Nephron (organoid): Measurements from ENCODE around the gene EEF1AKMT2.

Experiments
- H3K27ac Mint-ChIP-seq, 3 experiments: 2 replicates each; pipeline ENCODE4 v1.8.0; 2020; ENCODE audit warnings: mixed read lengths in 3 of 3, mild to moderate bottlenecking in 2 of 3, moderate library complexity in 1 of 3
- H3K27me3 Mint-ChIP-seq: 2 replicates; pipeline ENCODE4 v1.8.0; 2021; ENCODE audit warnings: low read depth, mild to moderate bottlenecking, moderate library complexity, mixed read lengths
- H3K36me3 Mint-ChIP-seq: 2 replicates; pipeline ENCODE4 v1.8.0; 2020; ENCODE audit warnings: low read depth, mixed read lengths
- H3K4me1 Mint-ChIP-seq: 2 replicates; pipeline ENCODE4 v1.8.0; 2020; ENCODE audit warnings: mixed read lengths
- H3K4me3 Mint-ChIP-seq, 3 experiments: 2 replicates each; pipeline ENCODE4 v1.8.0; 2020; ENCODE audit warnings: mild to moderate bottlenecking in 3 of 3, mixed read lengths in 3 of 3, moderate library complexity in 2 of 3
- H3K9me3 Mint-ChIP-seq: 2 replicates; pipeline ENCODE4 v1.8.0; 2020; ENCODE audit warnings: mixed read lengths
- TF ChIP-seq, protein P1 (sequence below), 3 experiments: fragments of 200-600 bp; sonication (generic); IDR thresholded peaks; one replicate each; pipeline ENCODE4 v1.5.0; 2021; ENCODE audit warnings: antibody characterized with exemption in 3 of 3; ENCODE audit not compliant: unreplicated experiment in 3 of 3

The EEF1AKMT2 gene

DNA sequence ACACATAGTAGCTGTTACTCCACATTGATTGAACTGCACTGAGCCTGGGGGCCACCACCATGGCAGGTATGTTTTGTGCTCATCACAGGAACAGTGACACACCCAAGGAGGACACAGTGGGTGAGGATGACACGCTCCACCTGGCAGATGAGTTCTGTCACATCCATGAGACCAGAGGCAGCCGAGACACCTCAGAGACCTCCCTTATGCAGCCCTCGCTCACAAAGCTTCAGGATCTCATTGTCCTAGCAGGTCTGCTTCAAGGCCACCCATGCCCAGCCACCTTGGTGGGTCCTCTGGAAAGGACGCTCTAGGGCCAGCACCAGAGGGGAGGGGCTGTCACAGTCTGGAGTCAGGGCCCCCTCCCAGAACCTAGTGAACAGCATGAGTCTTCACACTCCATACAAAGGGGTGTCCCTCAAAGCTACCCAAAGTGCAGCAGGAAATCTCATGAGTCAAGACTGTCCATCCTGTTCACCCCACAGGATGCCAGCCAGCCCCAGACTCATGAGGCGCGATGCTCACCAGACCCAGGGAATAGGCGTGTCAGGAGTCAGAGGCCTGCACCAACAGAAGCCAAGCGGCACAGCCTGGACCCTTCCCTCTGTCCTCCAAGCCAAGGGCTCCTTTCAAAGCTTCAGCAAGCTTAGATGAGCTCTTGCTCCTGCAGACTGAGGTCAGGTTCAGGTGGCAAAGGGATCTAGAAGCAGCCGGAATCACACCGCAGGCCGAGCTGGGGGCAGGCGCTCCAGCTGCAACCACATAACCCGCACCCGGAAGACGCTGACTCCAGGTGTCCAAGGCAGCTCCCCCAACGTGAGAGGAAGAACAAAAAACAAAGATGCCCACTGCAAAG, 57.1 kb downstream of the EEF1AKMT2 start:
- TF ChIP-seq, protein P1, sequence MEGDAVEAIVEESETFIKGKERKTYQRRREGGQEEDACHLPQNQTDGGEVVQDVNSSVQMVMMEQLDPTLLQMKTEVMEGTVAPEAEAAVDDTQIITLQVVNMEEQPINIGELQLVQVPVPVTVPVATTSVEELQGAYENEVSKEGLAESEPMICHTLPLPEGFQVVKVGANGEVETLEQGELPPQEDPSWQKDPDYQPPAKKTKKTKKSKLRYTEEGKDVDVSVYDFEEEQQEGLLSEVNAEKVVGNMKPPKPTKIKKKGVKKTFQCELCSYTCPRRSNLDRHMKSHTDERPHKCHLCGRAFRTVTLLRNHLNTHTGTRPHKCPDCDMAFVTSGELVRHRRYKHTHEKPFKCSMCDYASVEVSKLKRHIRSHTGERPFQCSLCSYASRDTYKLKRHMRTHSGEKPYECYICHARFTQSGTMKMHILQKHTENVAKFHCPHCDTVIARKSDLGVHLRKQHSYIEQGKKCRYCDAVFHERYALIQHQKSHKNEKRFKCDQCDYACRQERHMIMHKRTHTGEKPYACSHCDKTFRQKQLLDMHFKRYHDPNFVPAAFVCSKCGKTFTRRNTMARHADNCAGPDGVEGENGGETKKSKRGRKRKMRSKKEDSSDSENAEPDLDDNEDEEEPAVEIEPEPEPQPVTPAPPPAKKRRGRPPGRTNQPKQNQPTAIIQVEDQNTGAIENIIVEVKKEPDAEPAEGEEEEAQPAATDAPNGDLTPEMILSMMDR (IDR thresholded peaks at IDR 0.05; ENCODE audit: unreplicated experiment in 3 of 3), result no peak
- H3K4me3 Mint-ChIP-seq, result peak overlapping the region in 1 of 3 experiments; percentile 49
- H3K27ac Mint-ChIP-seq, result peak overlapping the region; percentile 67 to 99 (median 83)
- H3K36me3 Mint-ChIP-seq, result peaks cover 18% of the 10 kb centered on the region
- H3K4me1 Mint-ChIP-seq, result peaks cover 75% of the 10 kb centered on the region
- H3K9me3 Mint-ChIP-seq, result no peaks in the 10 kb centered on the region
- H3K27me3 Mint-ChIP-seq, result peaks cover 2% of the 10 kb centered on the region

DNA sequence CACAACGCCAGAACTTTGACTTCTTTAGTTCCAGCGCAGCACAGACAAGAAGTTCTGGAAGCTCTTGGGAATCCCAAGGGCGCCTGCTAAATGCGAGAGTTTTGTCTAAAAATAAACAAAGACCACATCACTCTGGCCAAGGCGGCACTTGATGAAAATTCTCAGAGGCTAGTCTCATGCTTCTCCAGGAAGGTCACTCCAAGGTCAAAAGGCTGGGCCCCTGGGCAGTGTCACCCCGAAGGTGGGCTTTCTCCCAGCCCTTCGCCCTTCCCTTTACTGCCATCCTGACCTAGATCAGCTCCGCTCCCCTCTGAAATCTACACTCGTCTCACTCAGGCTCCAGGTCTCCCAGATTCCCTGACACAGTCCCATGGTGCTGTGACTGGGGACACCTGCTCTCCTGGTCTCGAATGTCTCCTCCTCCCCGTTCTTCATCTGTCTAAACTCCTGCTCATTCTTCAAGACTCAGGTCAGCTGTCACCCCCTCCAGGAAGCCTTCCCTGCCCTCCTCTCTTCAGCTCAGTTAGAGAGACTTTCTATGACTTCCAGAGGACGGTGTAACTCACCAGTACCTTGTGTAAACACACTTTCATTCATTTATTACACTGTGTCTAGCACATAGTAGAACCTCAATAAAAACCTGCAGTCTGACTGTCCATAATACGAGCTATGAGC, 58.0 kb downstream of the EEF1AKMT2 start:
- H3K27me3 Mint-ChIP-seq, result no peaks in the 10 kb centered on the region
- H3K9me3 Mint-ChIP-seq, result no peaks in the 10 kb centered on the region
- peaks cover 75% of the 10 kb centered on the region for H3K4me1 Mint-ChIP-seq
- H3K27ac Mint-ChIP-seq, result peak overlapping the region; percentile 73 to 99 (median 83)
- peak overlapping the region in 2 of 3 experiments; percentile 12 to 49 for H3K4me3 Mint-ChIP-seq
- TF ChIP-seq, protein P1 (IDR thresholded peaks at IDR 0.05; ENCODE audit: unreplicated experiment in 3 of 3), result no peak
- H3K36me3 Mint-ChIP-seq, result peaks cover 18% of the 10 kb centered on the region

DNA sequence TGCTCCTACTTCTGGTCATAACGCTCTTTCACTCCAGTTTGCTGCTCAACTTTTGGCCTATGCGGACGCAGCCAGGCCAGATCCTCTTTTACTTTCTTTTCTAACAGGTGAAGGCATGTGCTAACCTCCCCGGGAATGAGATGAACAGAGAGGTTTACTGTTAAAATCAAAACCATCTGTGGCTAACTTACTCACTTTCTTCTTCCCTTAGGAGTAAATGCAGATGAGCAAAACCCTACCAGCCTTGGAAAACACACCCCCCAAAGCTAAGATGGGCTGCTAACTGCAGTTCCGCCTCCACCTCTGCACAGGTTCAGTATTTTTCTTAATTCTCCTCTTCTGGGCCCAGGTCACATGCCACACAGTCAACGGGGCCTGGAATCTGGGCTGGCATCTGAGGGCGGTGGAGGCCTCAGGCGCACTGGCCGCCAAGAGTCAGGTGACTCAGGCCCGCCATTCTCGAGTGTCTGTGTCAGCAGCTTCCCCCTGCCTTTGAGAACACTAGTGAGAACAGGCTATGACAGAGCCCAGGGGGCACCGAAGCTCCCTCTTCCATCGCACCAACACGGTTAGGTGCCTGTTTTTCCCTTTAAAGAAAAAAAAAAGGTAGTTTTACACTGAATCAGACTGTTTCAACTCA, 58.6 kb downstream of the EEF1AKMT2 start:
- peaks cover 18% of the 10 kb centered on the region for H3K36me3 Mint-ChIP-seq
- H3K27me3 Mint-ChIP-seq, result no peaks in the 10 kb centered on the region
- peak overlapping the region; percentile 73 to 99 (median 83) for H3K27ac Mint-ChIP-seq
- no peaks in the 10 kb centered on the region for H3K9me3 Mint-ChIP-seq
- TF ChIP-seq, protein P1 (IDR thresholded peaks at IDR 0.05; ENCODE audit: unreplicated experiment in 3 of 3), result no peak
- H3K4me1 Mint-ChIP-seq, result peaks cover 75% of the 10 kb centered on the region
- peak overlapping the region in 1 of 3 experiments; percentile 12 for H3K4me3 Mint-ChIP-seq

DNA sequence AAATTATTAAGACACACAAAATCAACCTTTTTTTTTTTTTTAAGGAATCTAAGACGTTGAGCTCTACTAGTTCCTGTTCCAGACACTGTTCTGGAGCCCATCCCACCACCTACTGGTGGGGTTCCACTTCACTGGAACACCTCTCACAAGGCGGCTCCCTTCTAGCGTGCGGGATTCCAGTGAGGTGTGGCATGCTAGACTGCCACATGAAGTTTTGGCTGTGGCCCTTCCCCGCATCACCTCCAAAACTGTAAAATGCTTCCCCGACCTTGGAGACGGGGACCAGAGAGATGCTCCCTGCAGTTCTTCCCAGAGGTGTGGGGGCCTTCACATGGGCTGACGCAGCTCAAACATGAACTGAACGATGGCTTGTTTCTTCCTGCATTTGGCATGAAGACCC, 60.1 kb downstream of the EEF1AKMT2 start:
- H3K4me1 Mint-ChIP-seq, result peaks cover 73% of the 10 kb centered on the region
- peaks cover 18% of the 10 kb centered on the region for H3K36me3 Mint-ChIP-seq
- peak overlapping the region in 1 of 3 experiments; percentile 27 for H3K27ac Mint-ChIP-seq
- TF ChIP-seq, protein P1 (IDR thresholded peaks at IDR 0.05; ENCODE audit: unreplicated experiment in 3 of 3), result no peak
- no peaks in the 10 kb centered on the region for H3K9me3 Mint-ChIP-seq
- H3K27me3 Mint-ChIP-seq, result no peaks in the 10 kb centered on the region
- H3K4me3 Mint-ChIP-seq, result no peak overlapping the region

DNA sequence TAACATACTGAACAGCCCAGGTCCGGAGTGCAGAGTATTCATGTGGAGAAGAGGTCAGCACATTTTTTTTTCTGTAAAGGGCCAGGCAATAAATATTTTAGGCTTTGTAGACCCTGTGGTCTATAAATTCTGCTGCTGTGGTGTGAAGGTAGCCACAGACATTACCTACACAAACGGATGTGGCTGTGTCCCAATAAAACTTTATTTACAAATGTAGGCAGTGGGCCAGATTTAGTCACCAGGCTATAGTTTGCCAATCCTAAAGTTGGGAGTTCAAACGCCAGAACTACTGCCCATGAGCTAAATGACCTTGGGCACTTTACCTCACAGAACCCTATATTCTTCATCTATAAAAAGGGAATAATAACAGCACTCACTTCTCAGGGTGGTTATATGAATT, 60.9 kb downstream of the EEF1AKMT2 start:
- Mint-ChIP-seq H3K27me3 (no peaks in the 10 kb centered on the region), H3K9me3 (no peaks in the 10 kb centered on the region), H3K4me1 (peaks cover 70% of the 10 kb centered on the region), H3K4me3 (no peak overlapping the region), H3K36me3 (peaks cover 18% of the 10 kb centered on the region), H3K27ac (no peak overlapping the region)
- TF ChIP-seq, protein P1 (IDR thresholded peaks at IDR 0.05; ENCODE audit: unreplicated experiment in 3 of 3), result no peak
